ENCODE measurements around the gene ZNF469.
"Not testable (repeated sequence)": the region's sequence is repeated elsewhere in the genome, so short reads cannot be mapped to it uniquely, and the experiment has no call there.

Gene ZNF469

DNA sequence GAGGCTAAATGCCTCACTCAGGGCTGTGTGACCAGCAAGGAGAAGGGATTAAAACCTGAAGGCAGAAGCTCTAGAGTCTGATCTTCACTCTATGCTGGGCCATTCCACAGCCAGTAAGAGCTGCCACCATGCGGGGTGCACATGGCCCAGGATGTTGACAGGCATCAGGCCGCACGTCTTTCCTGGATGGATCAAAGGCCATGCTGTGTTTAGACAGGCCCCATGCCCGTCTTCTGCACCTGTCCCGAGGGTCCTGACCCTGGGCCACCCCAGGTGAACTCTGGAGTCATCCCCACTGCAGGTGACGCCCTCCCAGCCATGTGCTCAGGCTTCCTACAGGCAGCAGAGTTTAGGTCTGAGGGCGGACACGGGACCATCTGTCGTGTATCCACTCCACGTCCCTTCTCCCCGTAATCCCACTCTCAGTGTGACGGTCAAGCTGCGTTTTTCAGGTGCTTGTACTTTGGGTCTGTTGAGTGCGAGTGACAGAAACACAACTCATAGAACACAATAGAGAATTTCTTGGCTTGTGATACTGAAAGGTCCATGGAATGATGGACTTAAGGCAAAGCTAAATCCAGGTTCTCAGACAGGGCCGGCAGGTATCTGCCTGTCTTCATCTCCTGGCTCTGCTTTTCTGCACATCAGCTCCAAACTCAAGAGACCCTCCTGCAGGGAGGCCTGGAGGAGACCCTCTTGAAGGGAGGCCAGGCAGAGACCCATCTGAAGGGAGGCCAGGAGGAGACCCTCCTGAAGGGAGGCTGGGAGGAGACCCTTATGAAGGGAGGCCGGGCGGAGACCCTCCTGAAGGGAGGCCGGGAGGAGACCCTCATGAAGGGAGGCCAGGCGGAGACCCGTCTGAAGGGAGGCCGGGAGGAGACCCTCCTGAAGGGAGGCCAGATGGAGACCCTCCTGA lies 13.2 kb downstream of the ZNF469 start:
- DNase-seq, result no peak

GRCh38 chr16:88398170-88398873 lies 15.6 kb downstream of the ZNF469 start:
- DNase-seq, result no peak

- DNase-seq, result no peak
Observed at GRCh38 chr16:88398874-88399178, 16.1 kb downstream of the ZNF469 start.

GRCh38 chr16:88400186-88400585 lies 17.4 kb downstream of the ZNF469 start:
- DNase-seq, result no peak

DNA sequence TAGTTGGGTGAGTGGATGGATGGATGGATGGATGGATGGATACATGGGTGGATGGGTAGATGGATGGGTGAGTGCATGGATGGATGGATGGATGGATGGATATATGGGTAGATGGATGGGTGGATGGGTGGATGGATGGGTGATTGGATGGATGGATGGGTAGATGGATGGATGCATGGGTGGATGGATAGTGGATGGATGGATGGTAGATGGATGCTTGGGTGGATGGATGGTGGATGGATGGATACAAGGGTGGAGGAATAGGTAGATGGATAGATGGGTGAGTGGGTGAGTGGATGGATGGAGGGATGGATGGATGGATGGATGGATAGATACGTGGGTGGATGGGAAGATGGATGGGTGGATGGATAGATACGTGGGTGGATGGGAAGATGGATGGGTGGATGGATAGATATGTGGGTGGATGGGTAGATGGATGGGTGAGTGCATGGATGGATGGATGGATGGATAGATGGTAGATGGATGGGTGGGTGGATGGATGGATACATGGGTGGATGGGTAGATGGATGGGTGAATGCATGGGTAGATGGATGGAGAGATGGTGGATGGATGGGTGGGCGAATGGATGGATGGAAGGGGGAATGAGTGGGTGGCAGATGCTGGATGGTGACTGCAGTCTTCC lies 19.0 kb downstream of the ZNF469 start:
- DNase-seq, result no peak

DNA sequence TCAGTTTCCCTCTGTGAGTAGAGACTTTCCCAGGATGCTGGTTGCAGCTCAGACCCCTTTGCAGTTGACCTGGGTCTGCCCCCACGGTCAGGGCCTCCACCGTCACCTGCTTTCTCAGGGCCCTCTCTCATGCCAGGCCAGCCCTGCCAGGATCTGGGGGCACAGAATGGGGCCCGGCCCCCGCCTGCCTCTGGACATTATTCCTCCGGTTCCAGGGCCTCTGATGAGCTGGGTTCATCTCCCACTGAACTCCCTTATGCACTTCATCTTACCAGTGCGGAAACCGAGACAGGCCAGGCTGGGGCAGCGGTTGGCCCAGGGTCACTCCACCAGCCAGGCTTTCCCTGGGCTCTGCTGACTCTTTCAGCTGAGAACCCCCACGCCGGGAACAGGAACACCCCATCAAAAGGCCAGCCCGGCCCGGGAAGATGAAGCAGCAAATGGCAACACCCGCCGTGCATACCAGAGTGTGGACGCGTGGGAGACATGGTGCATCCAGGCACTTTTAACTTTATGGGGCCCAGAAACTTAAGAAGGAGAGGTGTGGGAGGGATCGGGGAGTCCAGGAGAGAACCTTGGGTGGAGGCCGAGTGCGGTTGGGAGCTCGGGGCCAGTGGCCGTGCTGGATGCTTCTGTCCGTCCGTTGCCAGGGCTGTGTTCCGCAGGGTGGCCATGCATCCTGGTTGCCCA lies 19.9 kb downstream of the ZNF469 start:
- no peak for DNase-seq

DNA sequence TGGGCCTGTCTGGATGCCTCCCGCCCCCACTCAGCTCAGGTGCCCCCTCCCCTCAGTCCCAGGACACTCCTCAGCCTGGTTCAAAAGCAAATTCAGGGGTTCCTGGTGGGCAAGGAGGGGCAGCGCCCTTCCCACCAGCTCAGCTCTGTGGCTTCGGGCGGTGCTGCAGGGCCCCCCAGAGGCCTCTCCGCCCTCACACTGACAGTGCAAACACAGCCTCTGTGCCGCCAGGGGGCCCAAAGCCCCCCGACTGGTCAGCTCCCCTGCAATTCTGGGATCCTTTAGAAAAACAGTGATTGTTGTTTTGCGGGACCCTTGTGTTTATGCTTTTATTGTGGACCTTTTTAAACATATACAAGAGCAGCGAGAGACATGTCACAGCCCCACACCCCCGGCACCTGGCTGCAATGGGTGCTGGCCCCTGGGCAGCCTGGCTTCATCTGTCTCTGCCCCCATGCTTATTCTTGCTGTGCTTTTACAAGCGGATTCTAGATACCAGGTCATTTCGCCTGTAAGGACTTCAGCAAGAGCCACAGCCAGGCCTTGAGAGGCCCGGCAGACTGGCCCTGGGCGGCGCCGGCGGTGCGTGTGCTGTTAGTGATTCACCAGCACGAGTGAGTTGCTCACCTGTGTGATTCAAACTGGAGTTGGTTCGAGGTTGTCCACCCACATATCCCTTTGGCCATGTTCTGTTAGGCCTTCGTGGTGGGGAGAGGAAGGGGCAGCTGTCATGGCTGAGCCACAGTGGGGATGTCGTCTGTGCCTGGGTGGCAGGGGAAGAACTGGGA lies 21.2 kb downstream of the ZNF469 start:
- no peak for DNase-seq

GRCh38 chr16:88404769-88405168 lies 22.0 kb downstream of the ZNF469 start:
- no peak for DNase-seq

DNA sequence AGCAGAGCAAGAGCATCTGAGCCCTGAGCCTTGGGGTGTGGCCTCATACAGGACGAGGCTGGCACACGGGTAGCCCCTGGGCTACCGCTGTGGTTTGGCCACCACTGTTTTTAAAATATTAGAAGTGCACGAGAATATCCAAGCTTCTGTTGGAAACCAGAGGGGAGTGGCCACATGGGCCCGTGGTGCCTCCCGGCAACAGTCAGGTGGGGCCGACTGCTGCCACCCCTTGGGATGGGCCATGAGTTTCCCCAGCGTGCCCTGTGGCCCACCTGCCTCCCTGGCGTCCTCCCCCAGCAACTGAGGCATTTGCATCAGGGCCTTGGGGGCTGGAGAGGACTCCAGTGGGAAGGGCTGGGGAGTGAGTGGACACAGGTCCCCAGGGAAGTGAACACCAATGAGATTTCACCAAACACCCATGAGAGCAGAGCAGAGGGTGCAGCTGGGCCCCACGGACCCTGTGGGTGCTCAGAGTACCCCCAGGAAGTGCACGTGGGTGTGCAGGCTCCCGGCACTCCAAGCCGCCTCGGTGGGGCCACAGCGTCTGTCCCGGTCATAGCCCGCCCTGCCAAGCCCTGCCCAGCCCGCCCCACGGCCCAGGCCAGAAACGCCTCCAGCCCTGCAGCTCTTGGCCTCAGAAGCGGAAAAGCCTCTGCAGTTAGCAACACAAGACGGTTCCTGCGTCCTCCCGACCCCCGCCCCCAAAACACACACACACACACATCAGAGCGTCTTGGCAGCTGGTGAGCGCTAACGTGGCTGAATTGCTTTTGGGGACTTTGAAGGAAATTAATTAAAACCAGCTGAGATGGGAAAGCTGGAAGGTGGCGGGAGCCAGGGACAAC lies 22.7 kb downstream of the ZNF469 start:
- no peak for DNase-seq

- DNase-seq, result no peak
Observed at GRCh38 chr16:88406096-88407041, 23.6 kb downstream of the ZNF469 start.

- no peak for DNase-seq
Observed at GRCh38 chr16:88407042-88407420, 24.3 kb downstream of the ZNF469 start.

- DNase-seq, result no peak
Observed at GRCh38 chr16:88407807-88408206, 25.0 kb downstream of the ZNF469 start.

- DNase-seq, result no peak
Observed at GRCh38 chr16:88408561-88409142, 25.9 kb downstream of the ZNF469 start.

DNA sequence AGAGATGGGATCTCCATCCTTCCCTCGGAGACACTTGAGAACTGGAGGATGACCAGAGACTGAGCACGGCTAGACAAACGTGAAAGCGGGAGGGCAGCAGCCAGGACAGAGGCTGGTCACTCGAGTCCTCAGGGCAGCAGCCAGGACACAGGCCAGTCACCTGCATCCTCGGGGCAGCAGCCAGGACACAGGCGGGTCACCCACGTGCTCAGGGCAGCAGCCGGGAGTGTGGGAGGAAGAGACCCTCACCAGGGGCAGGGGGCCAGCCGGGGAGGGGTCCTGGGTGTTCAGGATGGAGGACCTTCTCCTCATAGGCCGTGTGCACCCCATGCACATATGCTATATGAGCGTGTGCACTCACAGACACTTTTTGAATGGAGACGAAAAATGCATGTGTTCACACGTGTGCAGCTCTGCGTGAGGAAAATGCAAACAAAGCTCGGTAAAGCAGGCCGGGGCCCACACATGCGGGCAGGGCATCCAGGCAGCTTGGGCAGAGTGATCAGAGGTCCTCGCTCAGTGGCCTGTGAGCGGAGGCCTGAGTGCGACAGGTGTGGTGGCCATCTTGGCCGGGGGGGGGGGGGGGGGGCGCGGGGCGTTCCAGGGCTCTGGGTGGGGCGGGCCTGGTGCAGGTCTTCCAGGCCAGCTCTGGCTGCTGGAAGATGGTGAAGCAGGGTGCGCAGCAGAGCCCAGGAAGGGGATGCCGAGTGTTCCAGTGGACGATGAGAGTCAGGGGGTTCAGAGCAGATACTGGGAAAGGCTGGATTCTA lies 26.7 kb downstream of the ZNF469 start:
- DNase-seq, result no peak

DNA sequence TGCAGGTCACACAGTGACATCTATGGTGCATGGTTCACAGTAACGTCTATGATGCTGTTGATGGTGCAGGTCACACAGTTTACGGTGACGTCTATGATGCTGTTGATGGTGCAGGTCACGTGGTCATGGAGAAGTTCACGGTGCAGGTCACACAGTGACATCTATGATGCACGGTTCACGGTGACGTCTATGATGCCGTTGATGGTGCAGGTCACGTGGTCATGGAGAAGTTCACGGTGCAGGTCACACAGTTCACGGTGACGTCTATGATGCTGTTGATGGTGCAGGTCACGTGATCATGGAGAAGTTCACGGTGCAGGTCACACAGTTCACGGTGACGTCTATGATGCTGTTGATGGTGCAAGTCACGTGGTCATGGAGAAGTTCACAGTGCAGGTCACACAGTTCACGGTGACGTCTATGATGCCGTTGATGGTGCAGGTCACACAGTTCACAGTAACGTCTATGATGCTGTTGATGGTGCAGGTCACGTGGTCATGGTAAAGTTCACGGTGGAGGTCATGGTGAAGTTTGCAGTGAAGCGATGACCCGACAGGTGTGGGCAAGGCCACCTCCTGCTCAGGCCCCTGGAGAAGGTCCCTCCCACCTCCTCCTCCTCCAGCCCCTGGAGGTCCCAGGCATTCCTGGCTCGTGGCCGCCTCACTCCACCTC lies 27.7 kb downstream of the ZNF469 start:
- not testable (repeated sequence) for DNase-seq

DNA sequence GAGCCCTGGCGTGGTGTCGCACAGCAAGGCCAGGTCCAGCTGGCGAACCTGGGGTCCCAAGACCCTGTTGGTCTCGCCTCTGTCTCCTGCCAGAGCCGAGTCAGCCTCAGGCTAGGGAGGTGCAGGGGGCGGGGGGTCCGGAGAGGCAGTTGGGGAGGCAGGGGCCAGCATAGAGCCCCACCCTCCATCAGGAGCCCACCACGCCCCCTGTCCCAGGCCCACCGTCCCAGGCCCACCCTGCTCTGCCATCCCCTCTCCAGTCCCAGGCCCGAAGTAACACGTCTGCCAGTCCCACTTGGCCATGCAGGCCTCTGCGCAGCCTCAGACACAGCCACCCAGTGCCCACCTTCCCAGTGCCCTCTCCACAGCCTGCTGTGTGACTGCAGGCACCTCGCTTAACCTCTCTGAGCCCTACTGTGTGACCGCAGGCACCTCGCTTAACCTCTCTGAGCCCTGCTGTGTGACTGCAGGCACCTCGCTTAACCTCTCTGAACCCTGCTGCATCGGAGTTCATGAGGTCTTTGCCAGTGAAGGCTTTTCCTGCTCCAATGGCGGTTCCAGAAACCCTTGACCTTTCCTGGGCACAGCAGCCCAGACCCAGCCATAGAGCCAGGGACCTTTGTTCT lies 29.3 kb downstream of the ZNF469 start:
- DNase-seq, result no peak

GRCh38 chr16:88412766-88413165 lies 30.0 kb downstream of the ZNF469 start:
- DNase-seq, result no peak

- no peak for DNase-seq
Observed at GRCh38 chr16:88413231-88413630, 30.5 kb downstream of the ZNF469 start.
